ENCODE results near the gene C11orf16.
"Not testable (repeated sequence)": the region's sequence is repeated elsewhere in the genome, so short reads cannot be mapped to it uniquely, and the experiment has no call there.

The C11orf16 gene

GRCh38 chr11:8910649-8911026 is 22.1 kb downstream of the C11orf16 start:
- Mint-ChIP-seq H3K9me3 (no peaks in the 10 kb centered on the region), H3K27me3 (ENCODE audit: low read depth) (no peaks in the 10 kb centered on the region), H3K27ac (peak overlapping the region; percentile 61 to 99 (median 92)), H3K36me3 (ENCODE audit: low read depth) (peaks cover 10% of the 10 kb centered on the region), H3K4me1 (peaks cover 48% of the 10 kb centered on the region), H3K4me3 (peak overlapping the region; percentile 95 to 98 (median 95))
- no peak for TF ChIP-seq CTCF (IDR thresholded peaks at IDR 0.05; ENCODE audit: unreplicated experiment in 3 of 3)

- Mint-ChIP-seq H3K27me3 (ENCODE audit: low read depth) (no peaks in the 10 kb centered on the region), H3K4me1 (peaks cover 28% of the 10 kb centered on the region), H3K4me3 (peak overlapping the region in 2 of 3 experiments; percentile 50 to 58), H3K27ac (no peak overlapping the region), H3K9me3 (peaks cover 3% of the 10 kb centered on the region), H3K36me3 (ENCODE audit: low read depth) (no peaks in the 10 kb centered on the region)
- no peak for TF ChIP-seq CTCF (IDR thresholded peaks at IDR 0.05; ENCODE audit: unreplicated experiment in 3 of 3)
These were observed 24.6 kb downstream of the C11orf16 start for GRCh38 chr11:8908099-8908498.

GRCh38 chr11:8907116-8907515 is 25.6 kb downstream of the C11orf16 start:
- Mint-ChIP-seq H3K4me1 (peaks cover 24% of the 10 kb centered on the region), H3K4me3 (no peak overlapping the region), H3K27ac (no peak overlapping the region), H3K9me3 (peaks cover 6% of the 10 kb centered on the region), H3K27me3 (ENCODE audit: low read depth) (no peaks in the 10 kb centered on the region), H3K36me3 (ENCODE audit: low read depth) (no peaks in the 10 kb centered on the region)
- TF ChIP-seq CTCF (IDR thresholded peaks at IDR 0.05; ENCODE audit: unreplicated experiment in 3 of 3): no peak

- no peak for TF ChIP-seq CTCF (IDR thresholded peaks at IDR 0.05; ENCODE audit: unreplicated experiment in 3 of 3)
- Mint-ChIP-seq H3K36me3 (ENCODE audit: low read depth) (peaks cover 5% of the 10 kb centered on the region), H3K4me3 (no peak overlapping the region), H3K27me3 (ENCODE audit: low read depth) (no peaks in the 10 kb centered on the region), H3K27ac (no peak overlapping the region), H3K9me3 (peaks cover 12% of the 10 kb centered on the region), H3K4me1 (peaks cover 23% of the 10 kb centered on the region)
These were observed 27.1 kb downstream of the C11orf16 start for GRCh38 chr11:8905528-8906165.

GRCh38 chr11:8899119-8899753 is 33.5 kb downstream of the C11orf16 start:
- TF ChIP-seq CTCF (IDR thresholded peaks at IDR 0.05; ENCODE audit: unreplicated experiment in 3 of 3): no peak
- Mint-ChIP-seq H3K9me3 (peaks cover 38% of the 10 kb centered on the region), H3K27ac (no peak overlapping the region), H3K4me1 (no peaks in the 10 kb centered on the region), H3K4me3 (no peak overlapping the region), H3K27me3 (ENCODE audit: low read depth) (no peaks in the 10 kb centered on the region), H3K36me3 (ENCODE audit: low read depth) (peaks cover 14% of the 10 kb centered on the region)

- not testable (repeated sequence) for H3K27ac Mint-ChIP-seq, H3K4me1 Mint-ChIP-seq
- H3K9me3 Mint-ChIP-seq: peaks cover 35% of the 10 kb centered on the region
These were observed 41.6 kb downstream of the C11orf16 start for GRCh38 chr11:8891185-8891584.

More at GRCh38 chr11:8891185-8891584, 41.6 kb downstream of the C11orf16 start:
- not testable (repeated sequence) for H3K27me3 Mint-ChIP-seq (ENCODE audit: low read depth); H3K4me3 Mint-ChIP-seq; H3K36me3 Mint-ChIP-seq (ENCODE audit: low read depth)

All from nephron (organoid).